Measurements from ENCODE around the gene SCLT1. TPM values are rescaled to one million over a fixed set of nuclear protein-coding genes. Genes with fewer than 3 reads are reported as not detected.

Gene SCLT1
- total RNA-seq, 1 experiment from 2014 or later, result 15.9 TPM

DNA sequence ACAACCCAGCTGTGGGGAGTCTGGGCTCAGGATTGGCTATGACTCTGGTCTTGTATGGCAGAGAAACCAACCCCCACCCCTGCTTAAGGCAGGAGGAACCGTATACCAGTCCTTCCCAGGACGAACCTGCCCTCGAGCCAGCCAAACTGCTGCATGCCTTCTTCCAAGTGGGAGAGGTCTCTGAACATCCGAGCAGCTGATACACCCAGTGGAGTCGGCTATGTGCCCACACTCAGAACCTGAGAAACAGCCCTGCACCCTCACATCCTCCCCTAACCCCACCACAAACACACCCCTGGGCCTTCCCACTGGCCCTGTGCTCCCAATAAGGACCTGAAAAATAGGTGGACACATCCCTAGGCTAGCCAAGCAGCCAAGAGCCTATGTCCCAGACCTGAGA is 24.4 kb upstream of the SCLT1 start:
- Histone ChIP-seq H3K4me2 (no peak overlapping the region), H4K20me1 (ENCODE audit: insufficient read depth) (no peaks in the 10 kb centered on the region), H3K79me2 (ENCODE audit: low read depth) (no peaks in the 10 kb centered on the region), H3K27ac (no peak overlapping the region), H3K27me3 (ENCODE audit: insufficient read depth, low read depth) (no peaks in the 10 kb centered on the region), H3K9me3 (ENCODE audit: insufficient read depth, low read depth) (no peaks in the 10 kb centered on the region), H3F3A (ENCODE audit: insufficient read depth, low read depth) (no peaks in the 10 kb centered on the region), H2AFZ (no peak overlapping the region), H3K4me1 (replicated peaks; ENCODE audit: insufficient read depth) (no peaks in the 10 kb centered on the region), H3K4me3 (no peak overlapping the region), H3K9me2 (ENCODE audit: insufficient read depth) (no peaks in the 10 kb centered on the region), H3K36me3 (ENCODE audit: low read depth) (no peaks in the 10 kb centered on the region)
- no peak for DNase-seq
- intact Hi-C loops (cut with micrococcal nuclease; ENCODE audit: unreplicated experiment), result no loop called here
- no TSS peak for BruUV-seq (replicated peaks)
- ChIA-PET POLR2A (ENCODE audit: unreplicated experiment) (no interaction called here), CTCF (no interaction called here)
- TF ChIP-seq CTCF (conservative IDR thresholded peaks at IDR 0.05) (no peak), EZH2 (IDR thresholded peaks at IDR 0.05; ENCODE audit: low read depth) (no peak)

- Histone ChIP-seq H3K4me2 (no peak overlapping the region), H3K27ac (no peak overlapping the region), H3K4me3 (no peak overlapping the region), H3K9me2 (ENCODE audit: insufficient read depth) (no peaks in the 10 kb centered on the region), H4K20me1 (ENCODE audit: insufficient read depth) (no peaks in the 10 kb centered on the region), H3F3A (ENCODE audit: insufficient read depth, low read depth) (no peaks in the 10 kb centered on the region), H3K79me2 (ENCODE audit: low read depth) (no peaks in the 10 kb centered on the region), H3K27me3 (ENCODE audit: insufficient read depth, low read depth) (no peaks in the 10 kb centered on the region), H3K9me3 (ENCODE audit: insufficient read depth, low read depth) (no peaks in the 10 kb centered on the region), H2AFZ (no peak overlapping the region), H3K36me3 (ENCODE audit: low read depth) (no peaks in the 10 kb centered on the region), H3K4me1 (replicated peaks; ENCODE audit: insufficient read depth) (no peaks in the 10 kb centered on the region)
- DNase-seq, result no peak
- intact Hi-C loops (cut with micrococcal nuclease; ENCODE audit: unreplicated experiment), result no loop called here
- POLR2A ChIA-PET (ENCODE audit: unreplicated experiment), result no interaction called here
- BruUV-seq (replicated peaks), result no TSS peak
- TF ChIP-seq CTCF (conservative IDR thresholded peaks at IDR 0.05) (no peak), EZH2 (IDR thresholded peaks at IDR 0.05; ENCODE audit: low read depth) (no peak)
- CTCF ChIA-PET, result no interaction called here
These were observed 20.6 kb upstream of the SCLT1 start for GRCh38 chr4:129113919-129114318.

DNA sequence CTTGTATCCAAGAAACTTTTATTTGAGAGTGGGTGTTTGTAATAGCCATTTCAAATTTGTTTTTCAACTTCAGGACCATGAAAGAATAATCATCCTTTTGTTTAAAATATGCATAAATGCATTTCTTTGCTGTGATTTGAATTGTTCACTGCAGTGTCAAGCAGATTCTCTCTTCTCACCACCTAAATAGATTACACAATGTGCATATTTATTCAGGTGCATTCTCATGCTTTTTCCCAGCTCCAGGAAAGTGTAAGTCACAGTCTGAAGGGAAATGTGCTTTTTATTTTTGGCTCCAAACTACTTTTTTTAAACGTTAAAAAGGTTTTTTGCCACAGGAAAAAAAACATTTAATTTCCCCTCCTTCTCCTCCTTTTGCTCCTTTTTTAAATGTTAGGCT is 20.1 kb upstream of the SCLT1 start:
- Histone ChIP-seq H3K27me3 (ENCODE audit: insufficient read depth, low read depth) (no peaks in the 10 kb centered on the region), H3K36me3 (ENCODE audit: low read depth) (no peaks in the 10 kb centered on the region), H3K4me1 (replicated peaks; ENCODE audit: insufficient read depth) (no peaks in the 10 kb centered on the region), H3K9me2 (ENCODE audit: insufficient read depth) (no peaks in the 10 kb centered on the region), H2AFZ (no peak overlapping the region), H4K20me1 (ENCODE audit: insufficient read depth) (no peaks in the 10 kb centered on the region), H3K79me2 (ENCODE audit: low read depth) (no peaks in the 10 kb centered on the region), H3K4me3 (no peak overlapping the region), H3K9me3 (ENCODE audit: insufficient read depth, low read depth) (no peaks in the 10 kb centered on the region), H3K4me2 (no peak overlapping the region), H3K27ac (no peak overlapping the region), H3F3A (ENCODE audit: insufficient read depth, low read depth) (no peaks in the 10 kb centered on the region)
- no TSS peak for BruUV-seq (replicated peaks)
- DNase-seq, result no peak
- TF ChIP-seq EZH2 (IDR thresholded peaks at IDR 0.05; ENCODE audit: low read depth), result no peak
- TF ChIP-seq CTCF (conservative IDR thresholded peaks at IDR 0.05), result no peak
- ChIA-PET POLR2A (ENCODE audit: unreplicated experiment) (no interaction called here), CTCF (no interaction called here)
- intact Hi-C loops (cut with micrococcal nuclease; ENCODE audit: unreplicated experiment), result no loop called here

All from PC-9 (cell line).